Colonic mucosa (tissue), 4 donors: ENCODE results near the gene PAPLN. TPM values are rescaled to one million over a fixed set of nuclear protein-coding genes. Genes with fewer than 3 reads are reported as not detected.

ENCODE experiments used
- DNase-seq: peaks from one replicate; pipeline ENCODE4 v3.0.0-alpha.2; 2020
- H3K27ac ChIP-seq: fragments of 200-600 bp; one replicate; pipeline ENCODE4 v1.8.0; 2021
- H3K27me3 ChIP-seq: fragments of 200-600 bp; one replicate; pipeline ENCODE4 v1.8.0; 2021
- H3K36me3 ChIP-seq: fragments of 200-600 bp; one replicate; pipeline ENCODE4 v1.8.0; 2021
- H3K4me1 ChIP-seq: fragments of 200-600 bp; one replicate; pipeline ENCODE4 v1.8.0; 2021; ENCODE audit warnings: mild to moderate bottlenecking
- H3K4me3 ChIP-seq: fragments of 200-600 bp; one replicate; pipeline ENCODE4 v1.8.0; 2021
- H3K9ac ChIP-seq, 2 donors: one replicate each; pipeline ENCODE4 v1.7.0; 2013; ENCODE audit warnings: control low read depth in 2 of 2, low read depth in 2 of 2, low read length in 2 of 2
- H3K9me3 ChIP-seq: fragments of 200-600 bp; one replicate; pipeline ENCODE4 v1.8.0; 2021
- intact Hi-C: fragments of 100-400 bp; cut with DNase I; formaldehyde crosslinking; loops from one replicate; pipeline ENCODE4 v1.14.1; 2022
- total RNA-seq, 2 donors: library from RNA; stranded (reverse); fragmentation: NEBNext Ultra II Directional in 1 of 2; extraction: Animal tissue kit (Norgen Biotek cat#: 25700) in 1 of 2; gene quantifications; one replicate each; pipeline ENCODE4 v1.2.1, GENCODE V29; 2021
- TF ChIP-seq, protein P1 (sequence below): fragments of 200-600 bp; IDR thresholded peaks from one replicate; pipeline ENCODE4 v1.8.0; 2022; ENCODE audit warnings: antibody characterized with exemption, mild to moderate bottlenecking
- donor health status: healthy.
- donor health status: DM: no; HTN: no; CAD: no.
- donor health status: DM: no; HTN: no; CAD: no.

PAPLN gene
- total RNA-seq, 2 donors from 2014 or later: 3.2 to 4.3 TPM

DNA sequence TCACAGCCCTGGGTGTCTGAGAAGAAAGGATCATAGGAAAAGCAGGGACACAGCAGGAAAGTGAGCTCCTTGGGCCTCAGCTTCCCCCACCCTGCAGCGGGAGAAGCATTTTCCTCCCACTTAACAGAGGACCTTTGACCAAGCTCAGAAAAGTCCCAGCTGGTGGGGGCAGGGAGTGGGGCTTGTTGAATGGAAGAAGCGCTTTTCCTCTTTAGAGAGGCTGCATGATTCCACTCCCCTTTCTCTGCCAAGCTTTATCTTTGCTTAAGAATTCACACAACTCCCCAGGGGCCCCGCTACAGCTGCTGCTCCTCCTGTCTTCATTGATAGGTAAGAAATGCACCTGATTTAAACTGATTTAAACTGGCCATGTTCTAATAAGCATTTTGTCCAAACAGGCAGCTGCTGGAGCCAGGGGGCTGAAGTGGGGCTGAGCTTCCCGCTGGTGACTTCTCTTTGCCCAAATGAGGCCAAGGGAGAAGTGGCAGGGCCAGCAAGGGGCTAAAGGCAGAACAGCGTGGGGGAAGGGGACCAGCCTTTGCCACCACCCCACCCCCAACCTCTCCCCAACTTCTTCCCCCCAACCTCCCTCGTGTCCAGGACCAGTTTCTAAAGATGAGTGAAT, 1.7 kb upstream of the PAPLN start:
- no peak for DNase-seq
- Histone ChIP-seq H3K36me3 (no peaks in the 10 kb centered on the region), H3K4me3 (no peak overlapping the region), H3K9ac (peak overlapping the region in 1 of 2 donors; percentile 9), H3K4me1 (peaks cover 11% of the 10 kb centered on the region), H3K9me3 (no peaks in the 10 kb centered on the region), H3K27me3 (peaks cover 22% of the 10 kb centered on the region), H3K27ac (no peak overlapping the region)
- intact Hi-C loops: no loop called here
- TF ChIP-seq, protein P1, sequence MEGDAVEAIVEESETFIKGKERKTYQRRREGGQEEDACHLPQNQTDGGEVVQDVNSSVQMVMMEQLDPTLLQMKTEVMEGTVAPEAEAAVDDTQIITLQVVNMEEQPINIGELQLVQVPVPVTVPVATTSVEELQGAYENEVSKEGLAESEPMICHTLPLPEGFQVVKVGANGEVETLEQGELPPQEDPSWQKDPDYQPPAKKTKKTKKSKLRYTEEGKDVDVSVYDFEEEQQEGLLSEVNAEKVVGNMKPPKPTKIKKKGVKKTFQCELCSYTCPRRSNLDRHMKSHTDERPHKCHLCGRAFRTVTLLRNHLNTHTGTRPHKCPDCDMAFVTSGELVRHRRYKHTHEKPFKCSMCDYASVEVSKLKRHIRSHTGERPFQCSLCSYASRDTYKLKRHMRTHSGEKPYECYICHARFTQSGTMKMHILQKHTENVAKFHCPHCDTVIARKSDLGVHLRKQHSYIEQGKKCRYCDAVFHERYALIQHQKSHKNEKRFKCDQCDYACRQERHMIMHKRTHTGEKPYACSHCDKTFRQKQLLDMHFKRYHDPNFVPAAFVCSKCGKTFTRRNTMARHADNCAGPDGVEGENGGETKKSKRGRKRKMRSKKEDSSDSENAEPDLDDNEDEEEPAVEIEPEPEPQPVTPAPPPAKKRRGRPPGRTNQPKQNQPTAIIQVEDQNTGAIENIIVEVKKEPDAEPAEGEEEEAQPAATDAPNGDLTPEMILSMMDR: no peak

DNA sequence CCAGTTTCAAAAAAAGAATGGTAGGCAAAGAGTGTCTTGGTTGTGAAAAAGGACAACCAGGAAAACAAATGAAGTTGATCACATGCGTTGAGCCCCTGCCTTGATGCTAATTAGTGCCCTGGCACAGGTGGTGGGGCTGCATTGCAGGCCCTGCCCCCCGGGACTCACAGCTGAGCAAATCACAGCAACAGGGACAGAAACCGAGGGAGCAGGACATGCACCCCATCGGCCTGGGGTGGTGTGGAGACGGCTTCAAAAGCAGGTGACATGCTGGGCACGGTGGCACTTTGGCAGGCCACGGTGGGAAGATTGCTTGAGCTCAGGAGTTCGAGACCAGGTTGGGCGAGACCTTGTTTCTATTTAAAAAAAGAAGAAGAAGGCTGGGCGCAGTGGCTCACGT, 1.1 kb upstream of the PAPLN start:
- H3K27me3 ChIP-seq: peaks cover 22% of the 10 kb centered on the region
- peak overlapping the region in 1 of 2 donors; percentile 9 for H3K9ac ChIP-seq
- intact Hi-C loops: no loop called here
- no peak overlapping the region for H3K4me3 ChIP-seq
- no peaks in the 10 kb centered on the region for H3K36me3 ChIP-seq
- no peaks in the 10 kb centered on the region for H3K9me3 ChIP-seq
- H3K27ac ChIP-seq: no peak overlapping the region
- DNase-seq: no peak
- H3K4me1 ChIP-seq: peaks cover 11% of the 10 kb centered on the region
- TF ChIP-seq, protein P1: no peak

DNA sequence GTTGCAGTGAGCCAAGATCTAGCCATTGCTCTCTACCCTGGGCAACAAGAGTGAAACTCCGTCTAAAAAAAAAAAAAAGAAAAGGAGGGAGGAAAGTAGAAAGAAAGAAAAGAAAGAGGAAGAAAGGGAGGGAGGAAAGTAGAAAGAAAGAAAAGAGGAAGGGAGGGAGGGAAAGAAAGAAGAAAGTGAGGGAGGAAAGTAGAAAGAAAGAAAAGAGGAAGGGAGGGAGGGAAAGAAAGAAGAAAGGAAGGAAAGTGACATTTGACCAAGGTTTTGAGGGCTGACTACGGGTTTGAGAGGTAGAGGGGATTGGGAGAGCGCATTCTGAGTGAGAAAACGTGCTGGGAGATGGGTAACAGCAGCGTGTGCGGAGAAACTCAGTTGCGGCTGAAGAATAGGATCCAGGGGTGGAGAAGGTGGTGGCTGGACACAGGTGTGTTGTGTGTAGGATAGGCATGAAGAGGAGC, 521 bp upstream of the PAPLN start:
- intact Hi-C loops: no loop called here
- TF ChIP-seq, protein P1: no peak
- DNase-seq: no peak
- Histone ChIP-seq H3K9me3 (no peaks in the 10 kb centered on the region), H3K27me3 (peaks cover 22% of the 10 kb centered on the region), H3K9ac (no peak overlapping the region), H3K27ac (no peak overlapping the region), H3K36me3 (no peaks in the 10 kb centered on the region), H3K4me1 (peaks cover 11% of the 10 kb centered on the region), H3K4me3 (no peak overlapping the region)

DNA sequence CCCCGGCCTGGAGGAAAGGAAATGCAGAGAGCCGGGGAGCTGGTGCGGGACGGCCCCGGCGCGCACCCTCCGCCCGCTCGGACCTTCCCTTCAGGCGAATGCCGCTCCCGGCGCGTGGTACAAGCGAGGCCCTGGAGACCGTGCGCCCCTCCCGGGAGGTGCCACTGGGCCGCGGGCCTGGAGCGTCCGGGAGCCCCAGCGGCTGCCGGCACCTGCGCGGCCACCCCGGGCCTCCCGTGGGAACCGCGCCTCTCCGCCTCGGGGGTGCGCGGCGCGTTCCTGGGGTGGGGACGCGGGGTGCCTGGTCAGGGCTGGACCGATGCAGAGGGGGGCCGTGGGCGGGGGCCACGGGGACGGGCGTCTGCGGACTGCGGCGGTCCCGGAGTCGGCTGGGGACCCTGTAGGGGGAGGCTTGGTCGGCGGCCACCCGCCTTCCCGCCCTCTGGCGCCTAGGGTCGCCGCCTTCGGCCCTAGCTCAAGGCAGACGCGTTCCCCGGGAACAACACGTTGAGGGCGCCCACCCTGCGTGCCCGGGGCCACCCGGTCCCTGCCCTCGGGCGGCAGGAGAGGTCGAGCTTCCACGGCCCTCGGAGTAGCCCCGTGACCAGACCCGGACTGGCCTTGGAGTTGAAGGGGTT, 599 bp downstream of the PAPLN start:
- Histone ChIP-seq H3K4me1 (peaks cover 11% of the 10 kb centered on the region), H3K36me3 (no peaks in the 10 kb centered on the region), H3K9me3 (no peaks in the 10 kb centered on the region), H3K27ac (no peak overlapping the region), H3K9ac (peak overlapping the region; percentile 32 to 55), H3K4me3 (peak overlapping the region; percentile 32), H3K27me3 (peaks cover 22% of the 10 kb centered on the region)
- TF ChIP-seq, protein P1: no peak
- no peak for DNase-seq
- intact Hi-C loops: no loop called here

DNA sequence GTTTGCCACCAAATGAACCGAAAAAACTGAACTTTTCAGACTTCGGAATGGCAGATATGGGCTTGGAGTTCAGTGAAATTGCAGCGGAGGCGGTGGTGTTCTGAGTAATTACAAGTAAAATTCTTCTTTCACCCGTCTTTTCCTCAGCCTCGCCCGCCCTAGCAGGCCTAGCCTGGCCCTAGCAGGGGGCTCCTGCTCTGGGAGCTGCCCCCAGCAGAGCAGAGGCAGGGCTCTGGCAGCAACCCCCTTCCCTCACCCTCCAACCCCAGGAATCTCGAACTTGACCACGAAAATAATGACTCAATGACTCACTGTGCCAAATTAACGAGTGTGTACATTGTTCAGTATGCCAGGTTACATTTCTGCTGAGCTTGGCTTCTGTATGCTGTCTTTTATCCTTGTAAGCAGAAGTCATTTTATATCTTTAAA, 1.1 kb downstream of the PAPLN start:
- intact Hi-C loops: no loop called here
- Histone ChIP-seq H3K4me3 (peak overlapping the region; percentile 32), H3K9ac (peak overlapping the region; percentile 32 to 55), H3K9me3 (no peaks in the 10 kb centered on the region), H3K27ac (no peak overlapping the region), H3K27me3 (peaks cover 22% of the 10 kb centered on the region), H3K36me3 (no peaks in the 10 kb centered on the region), H3K4me1 (peaks cover 11% of the 10 kb centered on the region)
- DNase-seq: no peak
- TF ChIP-seq, protein P1: no peak
